Suprapubic skin (tissue), 4 donors: Measurements from ENCODE around the gene ELMO1. TPM values are rescaled to one million over a fixed set of nuclear protein-coding genes. Genes with fewer than 3 reads are reported as not detected.

ENCODE experiments used
- DNase-seq, 2 donors: peaks; one replicate each; pipeline ENCODE4 v3.0.0-alpha.2; 2019; ENCODE audit warnings: low spot score in 2 of 2
- H3K27ac ChIP-seq: fragments of 200-600 bp; sonication (generic); one replicate; pipeline ENCODE4 v1.5.1; 2019
- H3K27me3 ChIP-seq: fragments of 200-600 bp; sonication (generic); one replicate; pipeline ENCODE4 v1.5.1; 2019
- H3K36me3 ChIP-seq: fragments of 200-600 bp; sonication (generic); one replicate; pipeline ENCODE4 v1.5.1; 2019
- H3K4me1 ChIP-seq: fragments of 200-600 bp; sonication (generic); one replicate; pipeline ENCODE4 v1.5.1; 2019
- H3K4me3 ChIP-seq: fragments of 200-600 bp; sonication (generic); one replicate; pipeline ENCODE4 v1.5.1; 2019; ENCODE audit warnings: mild to moderate bottlenecking
- H3K9me3 ChIP-seq: fragments of 200-600 bp; sonication (generic); one replicate; pipeline ENCODE4 v1.5.1; 2019
- CTCF ChIP-seq, 2 donors: fragments of 200-600 bp in 1 of 2; fragments of 450-650 bp in 1 of 2; sonication (generic) in 1 of 2; IDR thresholded peaks; one replicate each; pipeline ENCODE4 v1.5.1; 2016 to 2019; ENCODE audit warnings: antibody characterized with exemption in 2 of 2, mild to moderate bottlenecking in 1 of 2, moderate library complexity in 1 of 2
- EP300 ChIP-seq: sonication (generic); formaldehyde crosslinking; IDR thresholded peaks from one replicate; pipeline ENCODE4 v1.6.1; 2017; ENCODE audit warnings: antibody characterized with exemption
- POLR2A ChIP-seq, 2 donors: fragments of 450-650 bp; IDR thresholded peaks; one replicate each; pipeline ENCODE4 v1.6.1; 2017; ENCODE audit warnings: antibody characterized with exemption in 2 of 2, mild to moderate bottlenecking in 2 of 2, moderate library complexity in 2 of 2
- POLR2AphosphoS5 ChIP-seq, 3 donors: sonication (generic); formaldehyde crosslinking; IDR thresholded peaks; one replicate each; pipeline ENCODE4 v1.6.1; 2017; ENCODE audit warnings: antibody characterized with exemption in 3 of 3
- WGBS: methylation state at CpG from one replicate; pipeline ENCODE4 v1.1.5; 2018; 5-methylcytosine and 5-hydroxymethylcytosine counted together
- total RNA-seq, 4 donors: library from RNA; depleted of rRNA; stranded (reverse); fragments of >200 nt; gene quantifications; one replicate each; pipeline ENCODE4 v1.1.0, GENCODE V29; 2016

The ELMO1 gene
- total RNA-seq, 4 donors from 2014 or later, result 9.8 to 49.6 (median 22.2) TPM

GRCh38 chr7:37432281-37432920 is 16.3 kb downstream of the ELMO1 start:
- Histone ChIP-seq H3K4me3 (no peak overlapping the region), H3K27ac (no peak overlapping the region), H3K36me3 (no peaks in the 10 kb centered on the region), H3K9me3 (no peaks in the 10 kb centered on the region), H3K4me1 (peaks cover 2% of the 10 kb centered on the region), H3K27me3 (no peaks in the 10 kb centered on the region)
- DNase-seq, result no peak
- 37% methylated on average over 8 of the region's 8 CpGs for WGBS
- TF ChIP-seq EP300, result no peak
- TF ChIP-seq CTCF (IDR thresholded peaks at IDR 0.05), result no peak
- TF ChIP-seq POLR2AphosphoS5 (IDR thresholded peaks at IDR 0.05), result no peak
- TF ChIP-seq POLR2A (IDR thresholded peaks at IDR 0.05), result no peak

GRCh38 chr7:37431413-37431812 is 17.3 kb downstream of the ELMO1 start:
- TF ChIP-seq EP300 (no peak), POLR2A (IDR thresholded peaks at IDR 0.05) (no peak), POLR2AphosphoS5 (IDR thresholded peaks at IDR 0.05) (no peak), CTCF (IDR thresholded peaks at IDR 0.05) (no peak)
- H3K9me3 ChIP-seq, result no peaks in the 10 kb centered on the region
- no peak overlapping the region for H3K4me3 ChIP-seq
- peaks cover 2% of the 10 kb centered on the region for H3K4me1 ChIP-seq
- no peaks in the 10 kb centered on the region for H3K27me3 ChIP-seq
- no peak for DNase-seq
- no peaks in the 10 kb centered on the region for H3K36me3 ChIP-seq
- no peak overlapping the region for H3K27ac ChIP-seq

GRCh38 chr7:37430640-37431039 is 18.0 kb downstream of the ELMO1 start:
- Histone ChIP-seq H3K36me3 (no peaks in the 10 kb centered on the region), H3K27ac (no peak overlapping the region)
- 90% methylated on average over 6 of the region's 6 CpGs for WGBS

GRCh38 chr7:37430171-37430570 is 18.5 kb downstream of the ELMO1 start:
- no peak for DNase-seq
- Histone ChIP-seq H3K4me1 (peaks cover 1% of the 10 kb centered on the region), H3K27me3 (no peaks in the 10 kb centered on the region), H3K27ac (no peak overlapping the region), H3K9me3 (no peaks in the 10 kb centered on the region), H3K4me3 (no peak overlapping the region), H3K36me3 (no peaks in the 10 kb centered on the region)
- TF ChIP-seq CTCF (IDR thresholded peaks at IDR 0.05), result no peak
- TF ChIP-seq POLR2AphosphoS5 (IDR thresholded peaks at IDR 0.05), result no peak
- TF ChIP-seq POLR2A (IDR thresholded peaks at IDR 0.05), result no peak
- TF ChIP-seq EP300, result no peak
- WGBS, result 86% methylated on average over 8 of the region's 8 CpGs

More at GRCh38 chr7:37430640-37431039, 18.0 kb downstream of the ELMO1 start:
- H3K4me3 ChIP-seq, result no peak overlapping the region
- peaks cover 2% of the 10 kb centered on the region for H3K4me1 ChIP-seq
- no peak for DNase-seq
- no peaks in the 10 kb centered on the region for H3K27me3 ChIP-seq
- no peaks in the 10 kb centered on the region for H3K9me3 ChIP-seq
- no peak for TF ChIP-seq POLR2A (IDR thresholded peaks at IDR 0.05)
- TF ChIP-seq EP300, result no peak
- TF ChIP-seq POLR2AphosphoS5 (IDR thresholded peaks at IDR 0.05), result no peak
- TF ChIP-seq CTCF (IDR thresholded peaks at IDR 0.05), result no peak

GRCh38 chr7:37429435-37429791 is 19.3 kb downstream of the ELMO1 start:
- no peaks in the 10 kb centered on the region for H3K4me1 ChIP-seq
- H3K9me3 ChIP-seq, result no peaks in the 10 kb centered on the region
- H3K27ac ChIP-seq, result no peak overlapping the region
- TF ChIP-seq POLR2AphosphoS5 (IDR thresholded peaks at IDR 0.05) (no peak), CTCF (IDR thresholded peaks at IDR 0.05) (no peak), EP300 (no peak), POLR2A (IDR thresholded peaks at IDR 0.05) (no peak)
- no peak overlapping the region for H3K4me3 ChIP-seq
- no peak for DNase-seq
- no peaks in the 10 kb centered on the region for H3K27me3 ChIP-seq
- no peaks in the 10 kb centered on the region for H3K36me3 ChIP-seq
